ENCODE results near the gene PNO1.

DNA sequence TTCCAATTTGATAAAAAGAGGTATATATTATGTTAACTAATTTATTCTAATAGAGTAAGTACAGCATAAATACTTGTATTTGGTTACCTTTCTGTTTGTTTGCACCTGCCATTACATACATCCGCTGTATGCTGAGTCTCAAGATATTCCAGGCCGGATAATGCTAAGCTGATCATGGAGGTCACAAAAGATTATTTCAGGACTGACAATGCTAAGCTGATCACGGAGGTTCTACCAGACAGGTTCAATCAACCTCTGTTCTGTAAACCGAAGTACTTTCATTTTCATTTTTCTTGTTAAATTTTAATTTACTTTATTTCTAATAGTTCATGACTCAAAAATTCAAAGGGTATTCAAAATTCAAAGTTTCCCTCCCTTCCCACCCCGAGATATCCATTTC is 31.1 kb downstream of the PNO1 start:
- TF ChIP-seq PKNOX1 (IDR thresholded peaks at IDR 0.05), result no peak
- TF ChIP-seq BHLHE40 (IDR thresholded peaks at IDR 0.05; ENCODE audit: borderline replicate concordance), result no peak
- no peak for TF ChIP-seq SP1 (IDR thresholded peaks at IDR 0.05)
- TF ChIP-seq TARDBP (IDR thresholded peaks at IDR 0.05), result no peak
- TF ChIP-seq L3MBTL2 (conservative IDR thresholded peaks at IDR 0.05), result no peak
- no peak for TF ChIP-seq FOXM1 (IDR thresholded peaks at IDR 0.05; ENCODE audit: borderline replicate concordance)
- no peak for TF ChIP-seq ZNF384 (IDR thresholded peaks at IDR 0.05)
- TF ChIP-seq SUZ12 (IDR thresholded peaks at IDR 0.05), result no peak
- no peak for TF ChIP-seq FOXA1 (IDR thresholded peaks at IDR 0.05)
- no peak for TF ChIP-seq NFRKB (IDR thresholded peaks at IDR 0.05)
- TF ChIP-seq CTBP1 (IDR thresholded peaks at IDR 0.05; ENCODE audit: borderline replicate concordance), result no peak
- TF ChIP-seq FOXK2 (IDR thresholded peaks at IDR 0.05), result no peak
- no peak for TF ChIP-seq HDGF (IDR thresholded peaks at IDR 0.05; ENCODE audit: borderline replicate concordance)
- no peak for TF ChIP-seq ARNT (IDR thresholded peaks at IDR 0.05)
